Measurements from ENCODE around the gene MYO5A.

MYO5A gene

GRCh38 chr15:52481915-52482314 lies 46.8 kb downstream of the MYO5A start:
- no peak for DNase-seq (ENCODE audit: extremely low read depth, low read depth)
- TF ChIP-seq CTCF (IDR thresholded peaks at IDR 0.05; ENCODE audit: low read depth, low read length), result no peak

DNA sequence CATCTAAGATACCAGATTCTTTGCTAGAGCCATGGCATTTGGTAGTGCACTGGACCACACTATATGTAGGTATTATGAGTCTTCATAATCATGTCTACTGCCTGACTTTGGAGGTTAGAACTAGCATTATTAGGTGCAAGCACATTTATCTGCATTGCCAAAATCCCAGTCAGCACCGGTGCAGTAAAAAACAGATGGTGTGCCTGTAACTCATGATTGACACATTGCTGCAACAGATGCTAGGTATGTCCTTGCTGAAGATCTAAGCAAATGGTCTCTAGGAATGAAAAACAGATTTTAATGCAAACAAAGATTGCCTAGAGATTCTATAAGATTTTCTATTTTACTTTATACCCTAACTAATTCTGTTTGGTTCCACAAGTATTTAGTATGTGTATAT lies 47.7 kb downstream of the MYO5A start:
- TF ChIP-seq CTCF (IDR thresholded peaks at IDR 0.05; ENCODE audit: low read depth, low read length), result no peak
- no peak for DNase-seq (ENCODE audit: extremely low read depth, low read depth)

DNA sequence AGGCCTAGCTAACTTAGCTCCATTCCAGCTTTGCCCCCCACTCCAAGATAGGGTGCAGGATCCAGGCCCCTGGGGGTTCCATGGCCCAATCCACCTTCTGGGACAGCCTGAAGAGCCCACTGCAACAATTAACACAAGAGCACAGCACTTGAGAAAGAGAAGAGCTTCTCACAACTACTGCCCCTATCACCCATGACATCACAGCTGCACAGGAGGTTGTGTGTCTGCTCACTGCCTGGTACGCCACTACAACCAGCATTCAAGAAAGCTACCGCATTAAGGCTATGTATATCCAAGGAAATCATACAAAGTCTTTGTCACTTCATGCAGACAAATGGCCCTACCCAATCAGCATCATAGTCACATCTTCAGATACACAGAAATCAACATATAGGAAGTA lies 62.0 kb downstream of the MYO5A start:
- DNase-seq (ENCODE audit: extremely low read depth, low read depth), result no peak
- TF ChIP-seq CTCF (IDR thresholded peaks at IDR 0.05; ENCODE audit: low read depth, low read length), result no peak

DNA sequence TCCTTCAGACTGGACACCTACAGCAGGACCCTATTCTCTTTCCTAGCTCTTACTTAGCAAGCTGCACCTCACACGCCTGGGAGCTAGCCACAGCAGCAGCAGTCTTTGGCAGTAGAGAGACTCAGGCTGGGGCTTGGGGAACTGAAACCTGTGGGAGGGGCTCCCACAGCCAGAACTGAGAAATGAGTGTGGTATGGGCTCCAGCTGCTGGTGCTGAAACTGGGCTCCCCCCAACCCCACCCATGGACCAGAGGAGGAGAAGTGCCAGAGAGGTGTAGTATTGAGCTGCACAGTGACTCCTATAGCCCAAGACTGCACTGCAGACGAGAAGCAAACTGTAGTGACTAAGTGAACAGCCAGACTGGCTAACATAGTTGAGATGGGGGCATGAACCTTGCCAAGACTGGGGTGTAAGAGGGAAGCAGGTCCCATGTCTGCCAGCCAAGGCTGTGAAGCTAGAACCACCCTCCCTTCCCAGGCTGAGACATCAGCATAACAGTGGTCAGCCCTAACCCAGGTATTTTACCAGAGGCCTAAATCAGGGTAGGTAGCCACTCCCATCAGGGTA lies 62.5 kb downstream of the MYO5A start:
- no peak for TF ChIP-seq CTCF (IDR thresholded peaks at IDR 0.05; ENCODE audit: low read depth, low read length)
- DNase-seq (ENCODE audit: extremely low read depth, low read depth), result no peak

- no peak for TF ChIP-seq CTCF (IDR thresholded peaks at IDR 0.05; ENCODE audit: low read depth, low read length)
- DNase-seq (ENCODE audit: extremely low read depth, low read depth), result no peak
Observed at GRCh38 chr15:52464478-52464877, 64.2 kb downstream of the MYO5A start.

GRCh38 chr15:52464040-52464439 lies 64.6 kb downstream of the MYO5A start:
- DNase-seq (ENCODE audit: extremely low read depth, low read depth), result no peak
- TF ChIP-seq CTCF (IDR thresholded peaks at IDR 0.05; ENCODE audit: low read depth, low read length), result no peak

- DNase-seq (ENCODE audit: extremely low read depth, low read depth), result no peak
- no peak; the same call in 1 of the 2 replicates for TF ChIP-seq CTCF (IDR thresholded peaks at IDR 0.05; ENCODE audit: low read depth, low read length)
Observed at GRCh38 chr15:52463638-52464037, 65.0 kb downstream of the MYO5A start.
